GM19035 (cell line): ENCODE measurements around the gene LRIT3.

Experiments used
- ATAC-seq: cut with Tn5 transposase; IDR thresholded peaks from one replicate; pipeline ENCODE4 v1.9.1; 2021; ENCODE audit not compliant: unreplicated experiment

LRIT3 gene, protein sequence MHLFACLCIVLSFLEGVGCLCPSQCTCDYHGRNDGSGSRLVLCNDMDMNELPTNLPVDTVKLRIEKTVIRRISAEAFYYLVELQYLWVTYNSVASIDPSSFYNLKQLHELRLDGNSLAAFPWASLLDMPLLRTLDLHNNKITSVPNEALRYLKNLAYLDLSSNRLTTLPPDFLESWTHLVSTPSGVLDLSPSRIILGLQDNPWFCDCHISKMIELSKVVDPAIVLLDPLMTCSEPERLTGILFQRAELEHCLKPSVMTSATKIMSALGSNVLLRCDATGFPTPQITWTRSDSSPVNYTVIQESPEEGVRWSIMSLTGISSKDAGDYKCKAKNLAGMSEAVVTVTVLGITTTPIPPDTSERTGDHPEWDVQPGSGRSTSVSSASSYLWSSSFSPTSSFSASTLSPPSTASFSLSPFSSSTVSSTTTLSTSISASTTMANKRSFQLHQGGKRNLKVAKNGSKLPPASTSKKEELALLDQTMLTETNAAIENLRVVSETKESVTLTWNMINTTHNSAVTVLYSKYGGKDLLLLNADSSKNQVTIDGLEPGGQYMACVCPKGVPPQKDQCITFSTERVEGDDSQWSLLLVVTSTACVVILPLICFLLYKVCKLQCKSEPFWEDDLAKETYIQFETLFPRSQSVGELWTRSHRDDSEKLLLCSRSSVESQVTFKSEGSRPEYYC

DNA sequence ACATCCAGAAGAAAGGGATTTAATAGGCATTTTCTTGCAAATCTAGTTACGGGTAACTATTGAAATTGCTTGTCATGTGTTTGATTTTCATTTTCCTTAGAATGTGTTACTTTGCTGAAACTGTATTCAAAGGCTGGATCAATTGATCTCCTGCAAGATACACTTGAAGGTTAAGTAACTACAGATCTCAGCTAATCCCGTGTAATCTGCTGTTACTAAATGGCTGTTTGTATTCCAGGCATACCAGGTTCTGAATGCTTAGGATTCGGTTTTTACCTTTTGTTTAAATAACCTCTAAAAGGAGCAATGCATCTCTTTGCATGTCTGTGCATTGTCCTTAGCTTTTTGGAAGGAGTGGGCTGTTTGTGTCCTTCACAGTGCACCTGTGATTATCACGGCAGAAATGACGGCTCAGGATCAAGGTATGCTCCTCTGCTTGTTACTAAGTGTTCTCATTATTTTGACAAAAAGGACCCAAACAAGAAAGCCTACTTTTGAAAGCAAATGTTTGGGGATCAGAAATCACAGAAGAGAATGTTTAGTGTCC, at the start of gene LRIT3:
LRIT3 (plus strand) TSS at position 212 of the 547 bp plus-strand sequence; CDS start at position 307, 95 bp downstream.
- no peak for ATAC-seq

DNA sequence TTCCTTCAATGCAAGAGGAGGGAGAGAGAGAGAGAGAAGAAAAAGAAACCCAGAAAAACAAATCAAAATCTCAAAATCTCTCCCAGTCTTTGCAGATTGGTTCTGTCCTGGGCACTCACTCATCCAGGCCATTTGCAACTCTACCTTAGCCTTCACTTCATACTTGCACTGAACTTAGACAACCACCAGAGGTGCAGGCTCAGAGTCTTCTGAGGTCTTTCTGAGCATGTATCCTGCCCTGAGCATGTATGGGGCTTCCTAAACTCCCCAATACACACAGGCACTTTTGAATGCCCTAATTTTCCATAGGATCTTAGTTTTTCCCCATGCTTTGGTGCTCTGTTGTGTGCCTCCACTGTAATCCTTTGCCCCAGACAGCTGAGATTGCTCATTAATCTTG, 49.0 kb upstream of the LRIT3 start:
- ATAC-seq, result no peak

DNA sequence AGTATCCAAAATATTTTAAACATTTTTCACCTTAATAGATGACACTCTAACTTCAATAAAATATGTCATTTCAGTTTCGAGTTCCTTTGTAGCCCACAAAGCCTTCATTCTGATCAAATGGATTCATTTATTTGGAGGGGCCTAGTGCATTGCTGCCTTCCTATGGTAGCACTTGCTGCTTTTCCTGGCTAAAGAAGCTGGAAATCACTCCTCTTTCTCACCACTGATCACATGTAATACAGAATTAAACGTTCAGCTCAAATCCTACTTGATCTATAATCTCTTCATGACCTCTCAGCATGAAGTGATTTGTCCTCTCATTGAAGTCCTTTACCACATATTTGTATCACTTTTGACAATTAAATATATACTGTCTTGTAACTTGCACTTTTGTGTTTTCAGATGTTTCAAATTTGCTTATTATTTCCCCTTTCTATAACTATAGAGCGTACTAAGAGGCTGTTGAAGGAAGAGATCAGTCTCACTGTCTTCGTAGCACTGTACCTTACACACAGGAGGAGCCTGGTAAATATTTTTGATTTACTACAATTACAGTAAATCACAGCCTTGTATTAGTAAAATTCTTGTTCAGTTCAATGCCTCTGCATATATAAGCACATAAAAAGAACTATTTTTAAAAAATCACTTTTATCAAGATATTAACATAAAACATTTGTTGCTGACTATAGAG, 46.7 kb upstream of the LRIT3 start:
- ATAC-seq, result no peak

DNA sequence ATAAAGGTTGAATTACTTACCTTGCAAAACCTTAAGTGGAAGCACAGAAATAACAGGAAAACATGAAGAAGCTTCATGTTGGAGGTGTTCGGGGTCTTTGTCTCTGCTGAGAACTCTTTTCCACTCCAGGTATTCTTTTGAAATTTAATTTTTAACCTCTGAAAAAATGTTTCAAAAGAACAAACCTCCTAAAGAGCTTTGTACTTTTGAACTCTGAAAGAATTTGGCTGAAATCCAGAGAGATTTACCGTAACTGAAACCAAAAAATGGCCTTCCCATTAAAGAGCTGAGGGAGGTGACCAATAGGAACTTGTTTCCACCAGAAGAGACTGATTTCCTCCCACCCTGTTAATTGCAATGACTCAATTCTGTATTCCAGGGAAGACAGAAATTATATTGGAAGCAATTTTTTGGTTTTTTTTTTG, 46.0 kb upstream of the LRIT3 start, which contains the start of gene CFI:
CFI (minus strand) TSS at position 105 of the 425 bp plus-strand sequence; CDS start at position 77, 28 bp downstream.
- ATAC-seq, result no peak

DNA sequence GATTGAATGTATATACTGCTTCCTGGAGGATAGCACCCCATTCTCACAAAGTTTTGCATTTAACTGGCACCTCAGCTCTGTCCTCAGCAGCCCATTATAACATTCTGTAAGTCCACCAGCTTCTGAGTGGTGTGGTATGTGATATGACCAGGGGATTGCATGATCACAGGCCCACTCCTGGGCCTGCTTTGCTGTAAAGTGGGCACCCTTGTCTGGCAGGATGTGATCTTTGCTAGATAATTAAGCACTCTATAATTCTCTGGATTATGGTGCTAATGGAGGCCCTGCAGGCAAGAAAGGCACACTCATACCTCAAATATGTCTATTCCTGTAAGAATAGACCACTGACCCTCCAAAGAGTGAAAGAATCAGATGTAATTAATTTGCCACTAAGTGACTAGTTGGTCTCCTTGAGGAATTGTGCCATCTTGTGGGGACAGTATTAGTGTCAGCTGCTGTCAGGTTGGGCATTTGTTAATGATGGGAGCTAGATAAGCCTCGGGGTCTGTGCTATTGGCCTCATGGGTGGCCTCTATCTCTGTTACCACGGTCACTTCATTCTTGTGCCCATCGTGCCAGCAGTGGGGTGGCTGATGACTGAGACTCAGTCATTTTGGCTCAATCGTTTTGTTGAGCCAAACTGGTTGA, 43.9 kb upstream of the LRIT3 start:
- ATAC-seq, result no peak

DNA sequence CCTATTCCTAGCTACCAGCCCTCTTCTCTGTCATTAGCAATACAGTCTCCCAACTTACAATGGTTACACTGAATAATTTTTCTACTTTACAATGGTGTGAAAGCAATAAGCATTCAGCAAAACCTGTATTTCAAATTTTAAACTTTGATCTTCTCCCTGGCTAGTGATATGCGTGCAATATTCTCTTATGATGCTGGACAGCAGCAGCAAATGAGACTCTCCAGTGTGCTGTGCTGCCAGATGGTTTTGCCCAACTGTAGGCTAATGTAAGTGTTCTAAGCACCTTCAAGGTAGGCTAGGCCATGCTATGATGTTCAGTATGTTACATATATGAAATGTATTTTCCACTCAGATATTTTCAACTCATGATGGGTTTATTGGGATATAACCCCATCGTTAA, 38.3 kb upstream of the LRIT3 start:
- ATAC-seq, result no peak

DNA sequence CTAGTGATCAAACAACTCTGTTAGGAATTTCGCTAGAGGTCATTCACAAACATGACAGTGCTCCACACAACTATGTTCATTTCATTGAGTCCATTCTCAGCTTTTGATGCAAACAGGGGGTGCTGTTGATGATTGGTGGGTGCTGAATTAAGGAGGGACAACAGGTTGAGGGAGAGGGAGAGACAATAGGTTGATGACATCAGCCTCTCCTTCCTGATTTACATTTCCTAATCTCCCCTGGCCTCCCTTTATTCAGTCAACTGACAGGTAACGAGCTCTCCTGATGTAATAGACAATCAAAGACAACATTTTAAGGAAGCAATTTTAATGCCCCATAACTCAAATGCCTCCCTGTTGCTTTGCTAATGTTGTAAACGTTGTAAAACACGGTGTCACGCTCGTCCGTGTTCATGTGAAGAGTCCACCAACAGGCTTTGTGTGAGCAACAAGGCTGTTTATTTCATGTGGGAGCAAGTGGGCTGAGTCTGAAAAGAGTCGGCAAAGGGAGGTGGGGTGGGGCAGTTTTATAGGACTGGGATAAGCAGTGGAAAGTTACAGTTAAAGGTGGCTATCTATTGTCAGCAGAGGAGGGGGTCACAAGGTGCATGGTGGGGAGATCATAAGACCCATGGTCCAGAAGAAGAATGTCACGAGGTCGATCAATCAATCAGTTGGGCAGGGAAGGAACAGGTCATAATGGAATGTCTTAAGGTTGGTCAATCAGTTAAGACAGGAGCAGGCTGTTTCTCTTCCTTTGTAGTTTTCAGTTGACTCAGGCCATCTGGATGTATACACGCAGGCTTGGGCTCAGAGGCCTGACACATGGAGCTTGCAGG, 37.1 kb upstream of the LRIT3 start:
- ATAC-seq, result no peak

DNA sequence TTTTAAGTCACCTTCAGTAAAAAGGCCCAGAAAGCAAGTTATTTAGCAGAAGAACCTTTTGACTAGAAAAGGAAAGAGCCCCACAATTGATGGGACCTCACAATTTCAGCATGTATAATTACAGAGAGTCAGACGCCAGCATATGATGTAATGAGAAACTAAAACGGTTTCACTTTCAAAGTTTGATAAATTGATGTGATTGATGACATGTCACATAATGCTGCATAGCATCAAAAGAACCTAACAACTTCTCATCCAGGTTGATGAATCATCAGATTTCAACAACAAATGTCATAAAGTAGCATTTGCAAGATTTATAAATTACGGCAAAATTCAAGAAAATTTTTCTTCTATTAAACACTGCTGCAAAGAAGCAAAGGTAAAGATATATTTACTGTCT, 36.2 kb upstream of the LRIT3 start:
- no peak for ATAC-seq

DNA sequence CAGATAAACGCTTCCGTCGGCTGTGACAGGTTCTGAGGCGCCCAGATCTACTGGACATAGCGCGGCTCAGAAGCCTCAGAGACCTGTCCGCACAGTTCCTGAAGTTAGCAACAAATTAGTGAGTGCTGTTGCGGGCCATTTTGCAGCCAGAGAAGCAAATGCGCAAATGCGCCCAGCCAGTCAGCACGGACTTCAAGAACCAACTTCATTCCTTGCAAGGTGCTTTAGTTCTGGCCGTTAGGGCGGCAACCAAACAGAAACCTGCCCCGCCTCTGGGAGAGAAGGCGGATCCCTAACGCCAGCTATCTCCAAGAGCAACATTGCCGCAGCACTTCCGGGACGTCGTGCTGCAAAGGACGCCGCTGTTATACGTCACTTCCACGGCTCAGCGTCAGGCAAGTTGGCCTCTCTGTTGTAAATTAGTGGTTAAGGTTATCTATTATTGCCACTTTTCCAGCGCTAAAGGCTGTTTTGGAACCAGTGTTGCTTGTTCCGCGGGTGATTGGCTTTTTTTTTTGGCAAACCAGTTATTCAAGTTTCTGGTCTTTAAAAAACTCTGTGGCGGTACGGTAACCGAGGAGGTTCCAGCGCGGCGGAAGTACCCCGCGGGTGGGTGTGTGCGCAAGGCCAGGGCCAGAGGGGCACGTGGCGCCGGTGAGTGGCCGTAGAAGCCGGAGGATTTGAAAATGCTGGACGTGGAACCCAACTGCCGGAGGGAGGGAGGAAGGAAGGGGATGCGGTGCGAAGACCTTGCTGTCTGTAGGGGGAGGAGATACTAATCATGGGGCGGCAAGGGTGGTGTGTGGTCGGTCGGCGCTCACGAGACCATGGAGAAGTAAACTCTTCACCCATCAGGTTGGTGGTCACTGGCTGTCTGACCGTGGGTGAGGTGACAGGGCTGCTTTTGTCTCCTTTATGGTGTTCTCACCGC, 32.5 kb upstream of the LRIT3 start, which contains the start of gene GAR1:
GAR1 (plus strand) TSS at position 612 of the 931 bp plus-strand sequence. CDS start 403 bp downstream, outside the sequence.
- peak; percentile 99 for ATAC-seq

DNA sequence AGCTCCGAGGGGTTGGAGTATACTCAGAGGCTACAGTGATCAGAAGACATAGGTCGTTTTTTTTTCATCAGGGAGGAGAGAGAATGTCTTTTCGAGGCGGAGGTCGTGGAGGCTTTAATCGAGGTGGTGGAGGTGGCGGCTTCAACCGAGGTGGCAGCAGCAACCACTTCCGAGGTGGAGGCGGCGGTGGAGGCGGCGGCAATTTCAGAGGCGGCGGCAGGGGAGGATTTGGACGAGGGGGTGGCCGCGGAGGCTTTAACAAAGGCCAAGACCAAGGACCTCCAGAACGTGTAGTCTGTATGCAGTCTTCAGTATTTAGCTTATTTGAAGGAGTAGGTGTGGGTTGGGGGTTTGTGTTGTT, 31.8 kb upstream of the LRIT3 start:
- ATAC-seq, result no peak

DNA sequence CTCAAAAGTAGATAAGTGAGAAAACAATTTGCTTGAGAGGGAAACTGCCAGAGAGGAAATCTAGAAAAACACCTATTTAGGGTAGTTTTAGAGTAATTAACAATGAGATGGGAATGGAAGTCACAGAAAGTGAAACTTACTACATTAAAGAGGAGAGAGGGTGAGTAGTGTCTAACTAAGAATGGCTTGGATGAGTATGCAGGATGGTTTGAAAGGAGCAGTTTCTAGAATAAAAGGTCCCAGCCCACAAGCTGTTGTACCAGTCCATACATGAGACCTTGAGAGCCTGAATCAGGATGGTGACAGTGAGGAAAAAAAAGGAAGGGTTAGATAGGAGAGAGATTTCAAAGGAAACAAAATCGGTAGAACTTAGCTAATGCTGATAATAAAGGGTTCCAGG, 31.0 kb upstream of the LRIT3 start:
- ATAC-seq, result no peak

DNA sequence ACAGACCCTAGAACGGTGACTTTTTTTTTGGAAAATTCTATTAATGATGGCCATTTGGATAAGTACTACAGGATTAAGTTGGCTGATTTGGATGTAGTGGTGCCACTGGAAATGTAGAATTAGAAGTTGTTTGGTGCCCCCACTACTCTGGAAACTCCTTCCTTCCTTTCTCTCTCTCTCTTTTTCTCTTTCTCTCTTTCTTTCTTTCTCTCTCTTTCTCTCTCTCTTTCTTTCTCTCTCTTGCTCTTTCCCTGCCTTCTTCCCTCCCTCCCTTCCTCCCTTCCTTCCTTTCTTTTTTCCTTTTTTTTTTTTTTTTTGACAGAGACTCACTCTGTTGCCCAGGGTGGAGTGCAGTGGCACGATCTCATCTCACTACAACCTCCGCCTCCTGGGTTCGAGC, 29.6 kb upstream of the LRIT3 start:
- no peak for ATAC-seq

DNA sequence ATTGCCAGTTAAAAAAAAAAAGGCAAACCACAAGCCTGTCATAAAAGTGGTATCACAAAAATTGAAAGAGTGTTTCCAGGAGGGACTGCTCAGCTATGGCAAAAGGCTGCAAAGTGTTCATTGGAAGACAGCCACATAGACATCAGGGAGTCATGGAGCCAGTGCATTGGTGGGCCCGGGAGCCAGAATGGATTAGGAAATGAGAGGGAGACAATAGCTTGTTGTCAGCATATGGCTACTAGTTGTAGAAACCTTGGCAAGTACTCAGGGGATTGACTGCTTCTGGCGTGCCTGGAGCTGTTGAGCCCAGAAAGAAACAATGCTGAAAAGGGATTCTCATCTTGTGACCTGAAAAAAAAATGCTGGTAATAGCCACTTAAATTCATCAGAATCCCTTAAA, 27.3 kb upstream of the LRIT3 start:
- ATAC-seq, result no peak

DNA sequence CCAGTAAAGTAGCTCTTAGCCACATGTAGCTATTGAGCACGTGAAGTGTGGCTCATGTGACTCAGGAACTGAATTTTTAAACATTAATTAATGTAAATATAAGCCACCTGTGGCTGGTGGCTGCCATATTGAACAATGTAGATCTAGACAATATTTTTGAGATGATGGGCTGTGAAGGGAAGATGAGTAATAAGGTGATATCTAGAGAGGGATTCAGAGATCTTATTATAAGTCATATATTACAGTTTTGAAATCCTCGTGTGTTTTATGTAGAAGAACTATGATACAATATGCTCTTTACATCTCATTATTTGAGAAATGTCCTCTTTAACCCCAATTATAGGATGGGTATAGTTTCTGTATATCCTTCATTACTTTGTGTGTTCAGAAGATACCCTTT, 26.7 kb upstream of the LRIT3 start:
- ATAC-seq, result no peak

DNA sequence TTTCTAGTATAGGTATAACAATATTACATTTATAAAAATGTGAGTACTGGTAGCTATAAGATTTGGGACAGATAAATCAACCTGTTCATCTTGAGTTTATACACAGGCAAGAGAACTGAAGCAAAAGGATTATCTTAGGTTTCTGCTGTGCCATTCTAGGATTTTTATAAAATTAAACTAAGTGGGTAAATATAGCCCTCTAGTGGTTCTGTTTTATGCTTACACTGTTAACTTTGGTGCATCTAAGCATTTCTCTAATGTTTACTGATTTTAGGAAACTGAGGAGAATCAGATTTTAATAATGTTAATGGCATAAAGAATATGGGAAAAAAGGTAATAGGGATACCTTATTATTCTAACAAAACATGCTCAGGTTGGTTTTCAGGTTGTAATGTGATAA, 21.2 kb upstream of the LRIT3 start:
- peak; percentile 84 for ATAC-seq

DNA sequence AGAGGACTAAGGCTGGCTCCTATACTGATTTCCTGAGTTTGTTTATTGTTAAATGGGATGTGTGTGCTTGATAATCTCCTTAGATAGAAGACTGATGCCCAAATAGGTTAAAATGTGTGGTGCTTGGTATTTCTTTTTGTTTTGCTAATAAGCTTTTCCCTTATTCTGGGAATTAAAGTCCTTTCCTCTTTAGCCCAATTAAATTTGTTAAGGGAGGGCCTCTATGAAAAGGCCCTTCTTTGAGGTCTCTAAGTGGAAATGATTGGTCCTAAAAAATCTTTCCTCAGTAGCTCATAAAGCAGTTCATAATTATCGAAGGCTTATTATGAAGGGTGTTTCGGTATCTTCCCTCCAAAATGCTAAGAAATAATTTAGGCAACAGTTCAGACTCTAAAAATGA, 20.2 kb upstream of the LRIT3 start, which contains the start of gene RRH:
RRH (plus strand) TSS at position 301 of the 400 bp plus-strand sequence; CDS start at position 357, 56 bp downstream.
- ATAC-seq, result no peak

DNA sequence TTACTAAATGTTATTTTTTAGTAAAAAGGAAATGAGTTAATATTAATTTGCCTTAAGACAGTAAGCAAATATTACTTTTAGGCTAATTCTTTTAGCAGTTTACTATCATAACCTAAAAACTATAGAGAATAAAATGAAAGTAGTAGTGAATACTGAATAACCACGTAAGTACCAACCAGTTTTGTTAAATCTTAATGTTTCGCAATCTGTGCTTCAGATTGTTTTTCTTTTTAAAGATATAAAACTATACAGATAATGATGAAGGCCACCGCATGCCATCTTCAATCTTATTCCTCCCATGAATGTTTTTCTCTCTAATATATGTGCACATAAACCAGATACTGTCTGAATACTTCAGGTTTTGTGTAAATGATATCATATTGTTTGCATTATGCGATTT, 14.2 kb upstream of the LRIT3 start:
- ATAC-seq, result no peak

DNA sequence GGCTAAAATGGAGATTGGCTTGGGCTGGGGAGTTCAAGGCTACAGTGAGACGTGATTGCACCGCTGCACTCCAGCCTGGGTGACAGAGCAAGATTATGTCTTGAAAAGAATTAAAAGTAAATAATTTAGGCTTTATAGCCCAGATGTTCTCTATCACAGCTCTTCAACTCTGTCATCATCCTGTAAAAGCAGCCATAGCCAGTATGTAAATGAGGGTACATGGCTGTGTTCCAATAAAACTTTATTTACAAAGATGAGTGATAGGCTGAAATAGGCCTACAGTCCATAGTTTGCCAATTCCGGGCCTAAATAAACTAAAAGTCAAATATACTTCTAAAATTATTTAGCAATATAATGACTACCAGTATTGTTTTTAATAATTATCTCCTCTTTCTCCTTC, 10.9 kb upstream of the LRIT3 start:
- ATAC-seq, result no peak
